Panc1 (cell line): ENCODE data around the gene ASRGL1. TPM values are rescaled to one million over a fixed set of nuclear protein-coding genes. Genes with fewer than 3 reads are reported as not detected.

ENCODE experiments used
- ATAC-seq: fragments of 200-7000 bp; cut with Tn5 transposase; 2 replicates; pipeline ENCODE4 v1.9.1; 2020; ENCODE audit warnings: mild to moderate bottlenecking, moderate library complexity
- BruUV-seq: library from RNA; stranded (reverse); fragments of 400-500 nt; replicated peaks from 2 replicates; lab custom pipeline; 2021; lab: Mats Ljungman, UMichigan
- CTCF ChIA-PET: fragments of 300-600 bp; sonication (Branson Sonifier 250); formaldehyde crosslinking; loops from one replicate; lab custom pipeline; 2022; ENCODE audit warnings: antibody characterized with exemption; lab: Charles Lee
- POLR2A ChIA-PET: fragments of 300-600 bp; sonication (Branson Sonifier 250); formaldehyde crosslinking; loops from one replicate; lab custom pipeline; 2022; ENCODE audit warnings: antibody characterized with exemption; lab: Charles Lee
- DNase-seq: peaks from one replicate; pipeline ENCODE4 v3.0.0-alpha.2; 2010; ENCODE audit warnings: low read depth, low spot score
- H3K27ac ChIP-seq: 2 replicates; pipeline ENCODE4 v1.5.1; 2011; ENCODE audit warnings: mild to moderate bottlenecking, low read length, inconsistent platforms
- H3K27me3 ChIP-seq: fragments of 200-500 bp; sonication (Bioruptor generic); 2 replicates; pipeline ENCODE4 v1.6.0; 2014; ENCODE audit warnings: low read length, inconsistent platforms; ENCODE audit not compliant: control insufficient read depth, insufficient read depth
- H3K36me3 ChIP-seq: fragments of 200-500 bp; sonication (Bioruptor generic); 2 replicates; pipeline ENCODE4 v1.5.1; 2014; ENCODE audit warnings: inconsistent platforms, mild to moderate bottlenecking, low read length, moderate library complexity; ENCODE audit not compliant: control insufficient read depth, insufficient read depth
- H3K4me1 ChIP-seq: 2 replicates; pipeline ENCODE4 v1.5.1; 2011; ENCODE audit warnings: inconsistent platforms, mild to moderate bottlenecking, low read length, moderate library complexity; ENCODE audit not compliant: control insufficient read depth, insufficient read depth
- H3K4me3 ChIP-seq, 2 experiments: 2 replicates each; pipeline ENCODE4 v1.5.1; 2011 to 2012; ENCODE audit warnings: low read depth in 2 of 2, low read length in 2 of 2, mild to moderate bottlenecking in 2 of 2, inconsistent platforms in 1 of 2, moderate library complexity in 1 of 2
- H3K9me3 ChIP-seq: fragments of 200-500 bp; sonication (Bioruptor generic); 2 replicates; pipeline ENCODE4 v1.5.1; 2014; ENCODE audit warnings: low read depth, mild to moderate bottlenecking, inconsistent platforms, low read length, moderate library complexity; ENCODE audit not compliant: control insufficient read depth, insufficient read depth
- CTCF ChIP-seq: fragments of 450-650 bp; IDR thresholded peaks from 2 replicates; pipeline ENCODE4 v1.5.1; 2017; ENCODE audit warnings: mild to moderate bottlenecking
- POLR2AphosphoS5 ChIP-seq: IDR thresholded peaks from 2 replicates; pipeline ENCODE4 v1.6.1; 2012; ENCODE audit warnings: mild to moderate bottlenecking, low read depth, low read length, moderate library complexity
- REST ChIP-seq, 2 experiments: IDR thresholded peaks; 2 replicates each; pipeline ENCODE4 v1.6.1; 2011 to 2012; ENCODE audit warnings: low read depth in 2 of 2, control low read depth in 1 of 2, low read length in 1 of 2, mild to moderate bottlenecking in 1 of 2, moderate library complexity in 1 of 2; ENCODE audit not compliant: insufficient read depth in 1 of 2
- SIN3A ChIP-seq: IDR thresholded peaks from 2 replicates; pipeline ENCODE4 v1.6.1; 2012; ENCODE audit warnings: low read depth, mild to moderate bottlenecking, low read length, moderate library complexity, borderline replicate concordance; ENCODE audit not compliant: insufficient read depth
- TCF7L2 ChIP-seq: IDR thresholded peaks from 2 replicates; pipeline ENCODE4 v1.6.1; 2011; ENCODE audit warnings: mild to moderate bottlenecking, low read depth, low read length, inconsistent platforms
- in situ Hi-C: cut with HindIII; loops from 2 replicates; pipeline ENCODE4 v1.10.0; 2016; ENCODE audit warnings: low sequenced_read_pairs, low pct_unique_long_range_greater_than_20kb
- intact Hi-C: fragments of 100-400 bp; cut with micrococcal nuclease; formaldehyde crosslinking; loops from one replicate; pipeline ENCODE4 v1.10.0; 2022; ENCODE audit not compliant: unreplicated experiment
- total RNA-seq: library from RNA; stranded (reverse); gene quantifications from one replicate; pipeline ENCODE4 v1.2.1, GENCODE V29; 2021; ENCODE audit not compliant: unreplicated experiment

Gene ASRGL1
- total RNA-seq, 1 experiment from 2014 or later = 43.2 TPM

GRCh38 chr11:62399172-62399877 lies 62.1 kb downstream of the ASRGL1 start:
- Histone ChIP-seq H3K4me3 (no peak overlapping the region), H3K27me3 (no peaks in the 10 kb centered on the region), H3K27ac (peak overlapping the region; percentile 76), H3K4me1 (peaks cover 43% of the 10 kb centered on the region), H3K36me3 (no peaks in the 10 kb centered on the region), H3K9me3 (no peaks in the 10 kb centered on the region)
- BruUV-seq = no TSS peak
- CTCF ChIA-PET = no interaction called here
- DNase-seq (no peak), ATAC-seq (no peak)
- in situ Hi-C loops = no loop called here
- intact Hi-C loops = loop anchor here (10.0 kb wide), 1 partner anchor 145 kb away; the partner anchor contains the start of gene AHNAK
- no peak for TF ChIP-seq REST (IDR thresholded peaks at IDR 0.05; ENCODE audit: insufficient read depth in 1 of 2, low read depth in 2 of 2, low read length in 1 of 2)
- TF ChIP-seq SIN3A = no peak
- no peak for TF ChIP-seq POLR2AphosphoS5
- no peak for TF ChIP-seq CTCF
- TF ChIP-seq TCF7L2 = no peak
- POLR2A ChIA-PET = interaction anchor here (0.6 kb wide), 1 partner anchor 252 kb away, joined by 4 read pairs; no protein-coding TSS in a partner anchor

DNA sequence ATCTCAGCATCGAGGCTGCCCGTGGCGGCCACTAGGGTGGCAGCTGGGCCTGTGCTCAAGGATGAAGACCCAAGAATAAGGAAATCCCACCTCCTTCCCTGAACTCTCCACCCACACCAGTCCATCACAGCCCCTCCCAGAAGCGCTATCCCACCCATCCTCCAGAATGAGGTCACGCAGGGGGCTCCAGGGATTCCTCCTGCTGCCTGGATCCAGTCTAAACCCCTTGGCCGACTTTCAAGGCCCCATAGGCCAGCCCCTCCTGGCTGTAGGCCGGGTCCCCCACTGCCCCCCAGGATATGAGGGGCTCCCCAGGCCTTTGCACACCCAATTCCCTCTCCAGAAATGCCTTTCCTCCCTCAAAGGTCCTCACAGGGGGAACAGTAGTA lies 62.6 kb downstream of the ASRGL1 start:
- CTCF ChIA-PET = interaction anchor here (1.4 kb wide), 1 partner anchor 144 kb away, joined by 3 read pairs; no protein-coding TSS in a partner anchor

More for the DNA sequence above, 62.6 kb downstream of the ASRGL1 start:
- peaks cover 38% of the 10 kb centered on the region for H3K4me1 ChIP-seq
- no peak overlapping the region for H3K4me3 ChIP-seq
- no peaks in the 10 kb centered on the region for H3K9me3 ChIP-seq
- DNase-seq = no peak
- peak overlapping the region; percentile 76 for H3K27ac ChIP-seq
- TF ChIP-seq CTCF (no peak), TCF7L2 (no peak)
- POLR2A ChIA-PET = no interaction called here
- ATAC-seq = no peak
- intact Hi-C loops (loop anchor here (10.0 kb wide), 1 partner anchor 145 kb away; the partner anchor contains the start of gene AHNAK), in situ Hi-C loops (no loop called here)
- H3K27me3 ChIP-seq = no peaks in the 10 kb centered on the region
- H3K36me3 ChIP-seq = no peaks in the 10 kb centered on the region
- no TSS peak for BruUV-seq
